Activated B cell treated with CpG ODN at 0.5 μM for 24 hours (primary cell): Measurements from ENCODE around the gene SEH1L. TPM values are rescaled to one million over a fixed set of nuclear protein-coding genes. Genes with fewer than 3 reads are reported as not detected.
A peak's percentile ranks its signal among the peaks of the same experiment; 100 is the strongest.
"Not testable (repeated sequence)": the region's sequence is repeated elsewhere in the genome, so short reads cannot be mapped to it uniquely, and the experiment has no call there.

Source experiments
- ATAC-seq: fragments of 200-7000 bp; cut with Tn5 transposase; one replicate; pipeline ENCODE4 v1.10.0; 2021; ENCODE audit warnings: low read depth, mild to moderate bottlenecking, moderate library complexity
- CTCF ChIA-PET: fragments of 350-600 bp; sonication (Branson Sonifier 250); formaldehyde crosslinking; loops from one replicate; lab custom pipeline; 2021; ENCODE audit warnings: antibody characterized with exemption; lab: Charles Lee
- POLR2A ChIA-PET: fragments of 350-600 bp; sonication (Branson Sonifier 250); formaldehyde crosslinking; loops from one replicate; lab custom pipeline; 2021; ENCODE audit warnings: antibody characterized with exemption; lab: Charles Lee
- DNase-seq: peaks from one replicate; pipeline ENCODE4 v3.0.0; 2022
- H3K27ac Mint-ChIP-seq: one replicate; pipeline ENCODE4 v1.8.0; 2020; ENCODE audit warnings: mixed read lengths
- H3K27me3 Mint-ChIP-seq: one replicate; pipeline ENCODE4 v1.8.0; 2021; ENCODE audit warnings: mixed read lengths
- H3K36me3 Mint-ChIP-seq: one replicate; pipeline ENCODE4 v1.8.0; 2021; ENCODE audit warnings: low read depth, mixed read lengths
- H3K4me1 Mint-ChIP-seq: one replicate; pipeline ENCODE4 v1.8.0; 2021; ENCODE audit warnings: mixed read lengths
- H3K4me3 Mint-ChIP-seq: one replicate; pipeline ENCODE4 v1.8.0; 2020; ENCODE audit warnings: mild to moderate bottlenecking, mixed read lengths
- H3K9me3 Mint-ChIP-seq: one replicate; pipeline ENCODE4 v1.8.0; 2020; ENCODE audit warnings: mixed read lengths
- CTCF ChIP-seq: fragments of 200-600 bp; IDR thresholded peaks from one replicate; pipeline ENCODE4 v1.8.0; 2022; ENCODE audit warnings: antibody characterized with exemption, mild to moderate bottlenecking
- intact Hi-C: fragments of 100-400 bp; cut with micrococcal nuclease; formaldehyde crosslinking; loops from one replicate; pipeline ENCODE4 v1.15.1; 2024
- total RNA-seq: library from RNA; stranded (reverse); gene quantifications from 2 replicates; pipeline ENCODE4 v1.2.3, GENCODE V29; 2022

SEH1L gene
- 67.0 and 79.3 TPM in 2 replicates for total RNA-seq

DNA sequence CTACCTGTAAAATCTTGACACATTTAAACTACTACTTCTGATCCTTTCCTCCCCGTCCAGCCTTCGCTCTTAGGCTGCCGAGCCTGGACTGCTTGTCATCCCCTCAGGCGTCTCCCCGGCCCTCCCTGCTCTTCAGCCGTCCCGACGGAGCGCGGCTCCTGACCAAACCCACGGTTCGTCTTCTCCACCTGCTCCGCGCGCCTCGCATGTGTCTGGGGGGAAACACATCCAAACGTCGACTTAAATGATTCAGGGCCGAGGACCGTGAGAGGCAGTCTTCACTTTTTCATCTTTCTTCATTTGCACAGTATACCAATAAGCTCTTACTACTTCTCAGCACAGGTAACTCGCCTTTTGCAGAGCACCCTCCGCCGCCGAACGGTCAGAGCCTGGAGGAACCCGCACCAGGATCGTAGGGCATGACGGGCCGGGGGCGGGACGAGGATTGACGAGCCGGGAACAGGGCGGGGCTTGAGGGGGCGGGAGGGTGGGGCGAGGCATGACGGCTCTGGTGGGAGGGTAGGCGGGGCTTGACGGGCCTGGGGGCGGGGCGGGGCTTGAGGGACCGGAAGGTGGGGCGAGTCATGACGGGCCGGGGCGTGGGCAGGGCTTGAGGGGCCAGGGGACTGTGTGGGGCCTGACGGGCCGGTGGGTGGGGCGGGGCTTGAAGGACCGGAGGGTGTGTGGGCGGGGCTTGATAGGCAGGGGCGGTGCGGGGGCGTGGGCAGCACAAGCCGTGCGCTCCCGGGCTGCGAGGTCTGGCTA lies at the start of gene SEH1L:
Gene SEH1L (plus strand): TSS at position 727 of the 765 bp plus-strand sequence. CDS start 111 bp downstream, outside the sequence.
- DNase-seq (peak; percentile 96), ATAC-seq (peak; percentile 90)
- Mint-ChIP-seq H3K36me3 (peaks cover 12% of the 10 kb centered on the region), H3K27me3 (no peaks in the 10 kb centered on the region), H3K4me3 (peak within 1 kb of the TSS; percentile 96), H3K4me1 (peaks cover 24% of the 10 kb centered on the region), H3K27ac (peak within 1 kb of the TSS; percentile 97), H3K9me3 (no peaks in the 10 kb centered on the region)
- TF ChIP-seq CTCF = no peak
- CTCF ChIA-PET = interaction anchor here (0.6 to 1.0 kb wide), 3 partner anchors 11 to 62 kb away, joined by 3 to 4 read pairs (median 3); partner anchors contain the start of gene CEP192
- intact Hi-C loops = loop anchor here (1.0 to 5.0 kb wide), 13 partner anchors 36 to 1039 kb away; partner anchors contain the start of genes AFG3L2, CEP192, CEP76 and FAM210A
- POLR2A ChIA-PET = interaction anchor here (0.6 to 2.6 kb wide), 12 partner anchors 44 to 966 kb away, joined by 3 to 43 read pairs (median 5); partner anchors contain the start of genes AFG3L2, CEP192, CEP76 and IMPA2

GRCh38 chr18:12901208-12901607 lies 46.6 kb upstream of the SEH1L start:
- intact Hi-C loops, ATAC-seq, H3K9me3 Mint-ChIP-seq, CTCF ChIA-PET, H3K36me3 Mint-ChIP-seq, H3K27me3 Mint-ChIP-seq, H3K4me1 Mint-ChIP-seq, DNase-seq, H3K4me3 Mint-ChIP-seq, POLR2A ChIA-PET, H3K27ac Mint-ChIP-seq: not testable (repeated sequence)

GRCh38 chr18:12904012-12904516 lies 43.7 kb upstream of the SEH1L start:
- no peak for TF ChIP-seq CTCF
- POLR2A ChIA-PET = interaction anchor here (0.6 kb wide), 2 partner anchors 14 to 20 kb away, joined by 4 to 5 read pairs; partner anchors contain the start of gene PTPN2
- Mint-ChIP-seq H3K4me3 (no peak overlapping the region), H3K4me1 (no peaks in the 10 kb centered on the region), H3K9me3 (no peaks in the 10 kb centered on the region), H3K27me3 (peaks cover 10% of the 10 kb centered on the region), H3K36me3 (no peaks in the 10 kb centered on the region), H3K27ac (no peak overlapping the region)
- ATAC-seq (no peak), DNase-seq (no peak)
- CTCF ChIA-PET = interaction anchor here (0.8 to 1.4 kb wide), 2 partner anchors 11 to 31 kb away, joined by 3 read pairs; no protein-coding TSS in a partner anchor
- intact Hi-C loops = no loop called here

DNA sequence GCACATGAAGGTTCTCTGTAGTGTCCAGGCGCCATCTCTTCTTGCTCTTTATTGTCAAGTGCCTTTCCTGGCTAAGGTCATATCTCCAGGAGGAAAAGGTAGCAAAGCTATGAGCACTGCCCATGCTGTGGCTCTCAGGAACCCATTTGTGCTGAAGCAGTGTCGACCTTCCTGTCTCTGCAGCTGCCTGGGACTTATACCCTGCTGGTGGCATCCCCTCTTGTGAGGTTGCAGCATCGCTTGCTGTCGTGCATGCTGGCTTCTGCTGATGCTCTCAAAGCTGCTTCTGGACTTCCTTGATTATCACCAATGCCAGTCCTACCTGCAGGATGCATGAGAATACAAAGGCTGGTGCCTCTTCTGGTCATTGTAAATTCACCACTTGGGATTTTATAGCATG lies 41.7 kb upstream of the SEH1L start:
- no peak overlapping the region for H3K4me3 Mint-ChIP-seq
- H3K4me1 Mint-ChIP-seq = peaks cover 2% of the 10 kb centered on the region
- intact Hi-C loops = no loop called here
- POLR2A ChIA-PET = no interaction called here
- no peak for ATAC-seq
- H3K9me3 Mint-ChIP-seq = no peaks in the 10 kb centered on the region
- no peaks in the 10 kb centered on the region for H3K36me3 Mint-ChIP-seq
- no peak for TF ChIP-seq CTCF
- H3K27me3 Mint-ChIP-seq = peaks cover 10% of the 10 kb centered on the region
- H3K27ac Mint-ChIP-seq = no peak overlapping the region
- DNase-seq = no peak
- CTCF ChIA-PET = no interaction called here

DNA sequence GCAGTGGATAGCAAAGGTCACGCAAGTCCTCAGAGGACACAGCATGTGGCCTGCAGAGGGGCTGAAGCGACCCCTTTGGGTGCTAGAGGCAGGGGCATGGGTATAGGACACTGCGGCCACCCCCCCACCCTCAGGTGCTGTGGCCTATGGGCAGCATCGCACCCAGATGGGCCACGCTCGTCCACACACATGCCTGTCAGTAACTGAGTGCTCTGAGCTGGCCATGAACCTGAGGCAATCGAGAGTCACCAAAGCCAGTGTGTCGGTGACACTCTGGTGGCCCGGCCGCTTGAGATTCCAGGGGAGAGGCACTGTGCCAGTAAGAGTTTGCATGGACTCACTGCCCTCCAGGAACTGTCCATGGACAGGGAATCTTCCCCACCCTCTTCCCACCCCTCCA lies 41.0 kb upstream of the SEH1L start:
- TF ChIP-seq CTCF = no peak
- ChIA-PET CTCF (interaction anchor here (1.5 kb wide), 1 partner anchor 13 kb away, joined by 5 read pairs; no protein-coding TSS in a partner anchor), POLR2A (no interaction called here)
- no peaks in the 10 kb centered on the region for H3K36me3 Mint-ChIP-seq
- H3K9me3 Mint-ChIP-seq = no peaks in the 10 kb centered on the region
- intact Hi-C loops = no loop called here
- peaks cover 10% of the 10 kb centered on the region for H3K27me3 Mint-ChIP-seq
- no peak for ATAC-seq
- peaks cover 4% of the 10 kb centered on the region for H3K4me1 Mint-ChIP-seq
- H3K27ac Mint-ChIP-seq = no peak overlapping the region
- H3K4me3 Mint-ChIP-seq = no peak overlapping the region
- no peak for DNase-seq
